MM.1S (cell line): ENCODE data around the gene PIAS2.

Experiments used
- DNase-seq: peaks from one replicate; pipeline ENCODE4 v3.0.0-alpha.2; 2015
- H2AFZ ChIP-seq: fragments of 300-600 bp; sonication (generic); 2 replicates; pipeline ENCODE4 v1.6.0; 2016; ENCODE audit warnings: antibody characterized with exemption, low read length
- H3F3A ChIP-seq: fragments of 300-600 bp; sonication (generic); 2 replicates; pipeline ENCODE4 v1.6.1; 2016; ENCODE audit warnings: mild to moderate bottlenecking, antibody characterized with exemption, low read length, moderate library complexity, mixed read lengths; ENCODE audit not compliant: insufficient read depth
- H3K27ac ChIP-seq: fragments of 300-600 bp; sonication (generic); 2 replicates; pipeline ENCODE4 v1.5.1; 2016; ENCODE audit warnings: mild to moderate bottlenecking, low read length
- H3K27me3 ChIP-seq: fragments of 300-600 bp; sonication (generic); replicated peaks from 2 replicates; pipeline ENCODE4 v1.6.0; 2016; ENCODE audit warnings: low read length; ENCODE audit not compliant: insufficient read depth
- H3K36me3 ChIP-seq: fragments of 300-600 bp; sonication (generic); replicated peaks from 2 replicates; pipeline ENCODE4 v1.6.1; 2016; ENCODE audit warnings: mild to moderate bottlenecking, low read length, mixed read lengths; ENCODE audit not compliant: insufficient read depth
- H3K4me1 ChIP-seq: fragments of 300-600 bp; sonication (generic); 2 replicates; pipeline ENCODE4 v1.6.1; 2016; ENCODE audit warnings: low read length, mixed read lengths
- H3K4me2 ChIP-seq: fragments of 300-600 bp; sonication (generic); 2 replicates; pipeline ENCODE4 v1.6.0; 2016; ENCODE audit warnings: low read depth, low read length
- H3K4me3 ChIP-seq: fragments of 300-600 bp; sonication (generic); 2 replicates; pipeline ENCODE4 v1.5.1; 2016; ENCODE audit warnings: low read length, mixed read lengths
- H3K79me2 ChIP-seq: fragments of 300-600 bp; sonication (generic); 2 replicates; pipeline ENCODE4 v1.6.1; 2016; ENCODE audit warnings: mixed run types, low read length, mixed read lengths
- H3K9ac ChIP-seq: fragments of 300-600 bp; sonication (generic); 2 replicates; pipeline ENCODE4 v1.6.1; 2016; ENCODE audit warnings: low read length, mixed read lengths
- H3K9me2 ChIP-seq: fragments of 300-600 bp; sonication (generic); replicated peaks from 2 replicates; pipeline ENCODE4 v1.6.1; 2016; ENCODE audit warnings: mild to moderate bottlenecking, low read length, mixed read lengths; ENCODE audit not compliant: insufficient read depth
- H3K9me3 ChIP-seq: fragments of 300-600 bp; sonication (generic); replicated peaks from 2 replicates; pipeline ENCODE4 v1.6.1; 2016; ENCODE audit warnings: mild to moderate bottlenecking, low read length, mixed read lengths; ENCODE audit not compliant: insufficient read depth
- H4K20me1 ChIP-seq: fragments of 300-600 bp; sonication (generic); 2 replicates; pipeline ENCODE4 v1.6.1; 2016; ENCODE audit warnings: mild to moderate bottlenecking, low read length, moderate library complexity, mixed read lengths; ENCODE audit not compliant: insufficient read depth
- EZH2 ChIP-seq: fragments of 300-600 bp; sonication (generic); optimal IDR thresholded peaks from 2 replicates; pipeline ENCODE3; 2017; ENCODE audit warnings: low read depth, mild to moderate bottlenecking, antibody characterized with exemption, low read length, mixed read lengths
- EZH2phosphoT487 ChIP-seq: fragments of 300-600 bp; sonication (generic); IDR thresholded peaks from 2 replicates; pipeline ENCODE4 v1.6.1; 2018; ENCODE audit warnings: antibody characterized with exemption, low read length
- TF ChIP-seq, protein P1 (sequence below): fragments of 300-600 bp; sonication (generic); IDR thresholded peaks from 2 replicates; pipeline ENCODE4 v1.5.1; 2016; ENCODE audit warnings: antibody characterized with exemption, low read length, mixed read lengths

Gene PIAS2

DNA sequence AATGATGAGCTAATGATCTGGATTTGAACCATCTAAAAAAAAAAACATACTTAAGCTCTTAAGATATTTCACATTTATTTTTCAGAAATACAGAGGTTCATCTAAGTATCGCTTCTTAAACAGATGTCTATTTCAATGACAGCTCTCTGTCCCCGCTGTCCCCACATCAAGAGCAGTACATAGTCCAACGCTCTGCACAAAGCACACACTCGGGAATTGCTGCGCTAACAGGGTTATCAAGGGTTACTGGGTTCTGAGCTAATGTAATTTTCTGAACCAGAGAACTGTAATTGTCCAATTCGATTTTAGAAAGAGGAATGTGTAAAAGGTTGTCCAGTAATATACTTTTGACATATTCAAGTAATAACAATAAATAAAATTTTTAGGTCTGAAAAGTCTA is 101.6 kb downstream of the PIAS2 start:
- H3K9ac ChIP-seq: no peak overlapping the region
- H3K27me3 ChIP-seq: no peaks in the 10 kb centered on the region
- no peak for TF ChIP-seq EZH2phosphoT487
- no peak for TF ChIP-seq EZH2
- TF ChIP-seq, protein P1, sequence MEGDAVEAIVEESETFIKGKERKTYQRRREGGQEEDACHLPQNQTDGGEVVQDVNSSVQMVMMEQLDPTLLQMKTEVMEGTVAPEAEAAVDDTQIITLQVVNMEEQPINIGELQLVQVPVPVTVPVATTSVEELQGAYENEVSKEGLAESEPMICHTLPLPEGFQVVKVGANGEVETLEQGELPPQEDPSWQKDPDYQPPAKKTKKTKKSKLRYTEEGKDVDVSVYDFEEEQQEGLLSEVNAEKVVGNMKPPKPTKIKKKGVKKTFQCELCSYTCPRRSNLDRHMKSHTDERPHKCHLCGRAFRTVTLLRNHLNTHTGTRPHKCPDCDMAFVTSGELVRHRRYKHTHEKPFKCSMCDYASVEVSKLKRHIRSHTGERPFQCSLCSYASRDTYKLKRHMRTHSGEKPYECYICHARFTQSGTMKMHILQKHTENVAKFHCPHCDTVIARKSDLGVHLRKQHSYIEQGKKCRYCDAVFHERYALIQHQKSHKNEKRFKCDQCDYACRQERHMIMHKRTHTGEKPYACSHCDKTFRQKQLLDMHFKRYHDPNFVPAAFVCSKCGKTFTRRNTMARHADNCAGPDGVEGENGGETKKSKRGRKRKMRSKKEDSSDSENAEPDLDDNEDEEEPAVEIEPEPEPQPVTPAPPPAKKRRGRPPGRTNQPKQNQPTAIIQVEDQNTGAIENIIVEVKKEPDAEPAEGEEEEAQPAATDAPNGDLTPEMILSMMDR: no peak
- H3K36me3 ChIP-seq: no peaks in the 10 kb centered on the region
- H4K20me1 ChIP-seq: no peaks in the 10 kb centered on the region
- H3K9me3 ChIP-seq: no peaks in the 10 kb centered on the region
- H3K9me2 ChIP-seq: no peaks in the 10 kb centered on the region
- no peaks in the 10 kb centered on the region for H3K4me1 ChIP-seq
- no peaks in the 10 kb centered on the region for H3F3A ChIP-seq
- H3K27ac ChIP-seq: no peak overlapping the region
- DNase-seq: no peak
- H3K4me2 ChIP-seq: no peak overlapping the region
- no peak overlapping the region for H3K4me3 ChIP-seq
- H2AFZ ChIP-seq: no peak overlapping the region
- no peaks in the 10 kb centered on the region for H3K79me2 ChIP-seq

DNA sequence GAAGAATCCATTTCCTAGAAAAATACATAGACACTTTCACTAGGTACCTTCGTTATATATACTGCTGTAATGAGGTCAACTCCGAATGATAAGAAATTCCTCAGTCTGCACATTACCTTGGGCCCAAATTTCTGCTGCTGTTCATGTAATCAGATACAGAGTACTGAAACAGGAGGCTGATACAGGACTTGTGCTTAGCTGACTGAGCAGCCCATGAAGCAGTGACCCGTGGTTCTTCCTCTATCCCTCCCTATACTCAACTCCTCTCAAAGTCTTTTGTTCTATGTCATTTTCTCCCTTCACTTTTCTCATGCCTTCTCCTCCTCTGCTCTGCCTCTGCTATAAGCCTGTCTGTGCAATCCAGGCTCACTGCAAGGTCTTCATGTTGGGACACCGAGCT is 102.9 kb downstream of the PIAS2 start:
- DNase-seq: no peak
- Histone ChIP-seq H3K4me1 (no peaks in the 10 kb centered on the region), H3K36me3 (no peaks in the 10 kb centered on the region), H4K20me1 (no peaks in the 10 kb centered on the region), H3K4me3 (no peak overlapping the region), H3F3A (no peaks in the 10 kb centered on the region), H3K4me2 (no peak overlapping the region), H3K9me2 (no peaks in the 10 kb centered on the region), H3K27me3 (no peaks in the 10 kb centered on the region), H3K9me3 (no peaks in the 10 kb centered on the region), H2AFZ (no peak overlapping the region), H3K9ac (no peak overlapping the region), H3K27ac (no peak overlapping the region), H3K79me2 (no peaks in the 10 kb centered on the region)
- TF ChIP-seq EZH2 (no peak), EZH2phosphoT487 (no peak)
- TF ChIP-seq, protein P1: no peak

DNA sequence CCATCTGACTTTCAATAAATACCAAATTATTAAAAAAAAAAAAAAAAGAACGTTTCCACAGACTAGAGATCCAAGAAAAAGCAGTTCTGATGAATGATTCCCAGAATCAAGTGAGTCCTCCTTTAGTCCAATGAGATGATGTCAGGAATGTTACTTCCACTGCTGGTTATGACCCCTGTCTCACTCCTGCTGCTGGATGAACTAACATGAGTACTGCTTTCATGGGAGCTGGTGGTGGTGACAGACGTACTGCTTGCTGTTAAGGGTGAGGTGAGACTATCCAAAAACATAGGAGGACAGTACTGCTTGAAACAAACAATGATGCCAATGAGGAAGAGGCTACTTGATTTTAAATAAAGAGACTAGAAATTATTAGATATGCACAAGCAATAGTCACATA is 105.0 kb downstream of the PIAS2 start:
- TF ChIP-seq EZH2: no peak
- no peak for TF ChIP-seq EZH2phosphoT487
- TF ChIP-seq, protein P1: no peak
- no peaks in the 10 kb centered on the region for H3K79me2 ChIP-seq
- DNase-seq: no peak
- H3K36me3 ChIP-seq: no peaks in the 10 kb centered on the region
- H3K4me3 ChIP-seq: no peak overlapping the region
- H3K9me2 ChIP-seq: no peaks in the 10 kb centered on the region
- H3K27ac ChIP-seq: no peak overlapping the region
- H4K20me1 ChIP-seq: no peaks in the 10 kb centered on the region
- no peak overlapping the region for H2AFZ ChIP-seq
- H3K4me2 ChIP-seq: no peak overlapping the region
- H3K9ac ChIP-seq: no peak overlapping the region
- H3K27me3 ChIP-seq: no peaks in the 10 kb centered on the region
- no peaks in the 10 kb centered on the region for H3K4me1 ChIP-seq
- H3K9me3 ChIP-seq: no peaks in the 10 kb centered on the region
- H3F3A ChIP-seq: no peaks in the 10 kb centered on the region
